B cell (primary cell): ENCODE results near the gene TECR. TPM values are rescaled to one million over a fixed set of nuclear protein-coding genes. Genes with fewer than 3 reads are reported as not detected.
A peak's percentile ranks its signal among the peaks of the same experiment; 100 is the strongest.

Source experiments
- ATAC-seq: fragments of 200-7000 bp; cut with Tn5 transposase; one replicate; pipeline ENCODE4 v1.10.0; 2021; ENCODE audit warnings: low read depth, mild to moderate bottlenecking, moderate number of reproducible peaks, moderate library complexity
- CTCF ChIA-PET: fragments of 350-600 bp; sonication (Branson Sonifier 250); formaldehyde crosslinking; loops from one replicate; lab custom pipeline; 2021; ENCODE audit warnings: antibody characterized with exemption, inconsistent platforms; lab: Charles Lee
- POLR2A ChIA-PET: fragments of 350-600 bp; sonication (Branson Sonifier 250); formaldehyde crosslinking; loops from one replicate; lab custom pipeline; 2021; ENCODE audit warnings: antibody characterized with exemption; lab: Charles Lee
- DNase-seq: peaks from one replicate; pipeline ENCODE4 v3.0.0; 2013
- H2AFZ ChIP-seq: 2 replicates; pipeline ENCODE4 v1.6.1; 2012; ENCODE audit warnings: mild to moderate bottlenecking, low read depth, low read length; ENCODE audit not compliant: insufficient read depth, poor library complexity, severe bottlenecking
- H3K27ac ChIP-seq, 2 donors: 1 replicate in 1 of 2; 2 replicates in 1 of 2; pipeline ENCODE4 v1.5.1; 2012 to 2013; ENCODE audit warnings: low read length in 2 of 2, mild to moderate bottlenecking in 2 of 2, moderate library complexity in 1 of 2
- H3K27me3 ChIP-seq, 4 experiments: fragments of 200-600 bp in 1 of 4; sonication (generic) in 1 of 4; replicated peaks in 1 of 4; 1 replicate in 2 of 4; 2 replicates in 2 of 4; pipeline versions ENCODE4 v1.6.1 to v1.7.0; 2013 to 2016; ENCODE audit warnings: low read length in 3 of 4, mild to moderate bottlenecking in 2 of 4, mixed read lengths in 1 of 4, moderate library complexity in 1 of 4; ENCODE audit not compliant: insufficient read depth in 4 of 4, control insufficient read depth in 3 of 4; ENCODE audit errors: control extremely low read depth in 1 of 4
- H3K36me3 ChIP-seq, 2 experiments: replicated peaks in 1 of 2; 1 replicate in 1 of 2; 2 replicates in 1 of 2; pipeline versions ENCODE4 v1.6.1 to v1.7.1; 2013; ENCODE audit warnings: low read length in 1 of 2; ENCODE audit not compliant: insufficient read depth in 2 of 2, control insufficient read depth in 1 of 2; ENCODE audit errors: control extremely low read depth in 1 of 2, extremely low read depth in 1 of 2
- H3K4me1 ChIP-seq, 2 donors: fragments of 200-600 bp in 1 of 2; sonication (generic) in 1 of 2; 1 replicate in 1 of 2; 2 replicates in 1 of 2; pipeline versions ENCODE4 v1.5.1 to v1.6.1; 2013 to 2017; ENCODE audit warnings: low read length in 2 of 2; ENCODE audit not compliant: control insufficient read depth in 2 of 2, insufficient read depth in 2 of 2
- H3K4me2 ChIP-seq: replicated peaks from 2 replicates; pipeline ENCODE3; 2012; ENCODE audit warnings: mild to moderate bottlenecking, low read depth, low read length; ENCODE audit not compliant: poor library complexity, severe bottlenecking
- H3K4me3 ChIP-seq, 5 experiments: fragments of 200-600 bp in 1 of 5; sonication (generic) in 1 of 5; 1 replicate in 3 of 5; 2 replicates in 2 of 5; pipeline versions ENCODE4 v1.5.1 to v1.7.0; 2011 to 2016; ENCODE audit warnings: low read length in 4 of 5, mild to moderate bottlenecking in 4 of 5, low read depth in 2 of 5, control low read depth in 1 of 5, moderate library complexity in 1 of 5; ENCODE audit not compliant: insufficient read depth in 1 of 5; ENCODE audit errors: control extremely low read depth in 1 of 5, extremely low read depth in 1 of 5
- H3K79me2 ChIP-seq: fragments of 200-600 bp; sonication (generic); one replicate; pipeline ENCODE4 v1.6.0; 2016; ENCODE audit warnings: low read length; ENCODE audit not compliant: control insufficient read depth, insufficient read depth
- H3K9ac ChIP-seq: fragments of 200-600 bp; sonication (generic); 2 replicates; pipeline ENCODE4 v1.6.1; 2017; ENCODE audit warnings: mild to moderate bottlenecking, low read length, moderate library complexity
- H3K9me3 ChIP-seq, 3 donors: one replicate each; pipeline versions ENCODE4 v1.6.1 to v1.7.1; 2013; ENCODE audit warnings: low read length in 2 of 3; ENCODE audit not compliant: control insufficient read depth in 2 of 3, insufficient read depth in 1 of 3; ENCODE audit errors: control extremely low read depth in 1 of 3
- H4K20me1 ChIP-seq: 2 replicates; pipeline ENCODE4 v1.6.0; 2012; ENCODE audit warnings: mild to moderate bottlenecking, low read length; ENCODE audit not compliant: insufficient read depth, control insufficient read depth, poor library complexity, severe bottlenecking
- H3K27ac Mint-ChIP-seq: one replicate; pipeline ENCODE4 v1.8.0; 2021; ENCODE audit warnings: mixed read lengths
- H3K27me3 Mint-ChIP-seq: one replicate; pipeline ENCODE4 v1.8.0; 2021; ENCODE audit warnings: mixed read lengths
- H3K4me1 Mint-ChIP-seq: one replicate; pipeline ENCODE4 v1.8.0; 2021; ENCODE audit warnings: mixed read lengths
- H3K4me3 Mint-ChIP-seq: one replicate; pipeline ENCODE4 v1.8.0; 2021; ENCODE audit warnings: mixed read lengths
- H3K9me3 Mint-ChIP-seq: one replicate; pipeline ENCODE4 v1.8.0; 2022; ENCODE audit warnings: mixed read lengths; ENCODE audit not compliant: insufficient read depth
- CTCF ChIP-seq: fragments of 200-600 bp; IDR thresholded peaks from one replicate; pipeline ENCODE4 v1.8.0; 2022; ENCODE audit warnings: antibody characterized with exemption, mild to moderate bottlenecking
- EZH2 ChIP-seq: IDR thresholded peaks from 2 replicates; pipeline ENCODE4 v1.6.1; 2012; ENCODE audit warnings: borderline replicate concordance, low read depth, mild to moderate bottlenecking, moderate library complexity, low read length; ENCODE audit not compliant: insufficient read depth, poor library complexity, severe bottlenecking
- whole genome bisulfite sequencing: methylation state at CpG from one replicate; pipeline ENCODE4 v1.1.5; 2013; ENCODE audit warnings: missing lambda C conversion rate; ENCODE audit not compliant: insufficient coverage; 5-methylcytosine and 5-hydroxymethylcytosine counted together
- intact Hi-C: fragments of 100-400 bp; cut with micrococcal nuclease; formaldehyde crosslinking; loops from one replicate; pipeline ENCODE4 v1.10.0; 2022
- polyA plus RNA-seq: library from polyadenylated mRNA; depleted of rRNA; stranded (reverse); fragments of >200 nt; gene quantifications from 2 replicates; pipeline ENCODE4 v1.2.3, GENCODE V29; 2012
- total RNA-seq, 2 donors: library from RNA; stranded (reverse); fragments of 120-200 nt in 1 of 2; gene quantifications; 1 replicate in 1 of 2; 2 replicates in 1 of 2; pipeline versions ENCODE4 v1.2.3 to v1.2.4, GENCODE V29; 2013 to 2022

TECR gene
- total and polyA plus RNA-seq, 2 donors (not counting 1 experiment from before 2014, with no cell fraction given), result 68.9 to 129 TPM

- POLR2A ChIA-PET, result interaction anchor here (0.5 to 1.8 kb wide), 13 partner anchors 11 to 1497 kb away, joined by 3 to 13 read pairs (median 4); partner anchors contain the start of gene GIPC1
- peak within 1 kb of the TSS; percentile 93 for H3K4me2 ChIP-seq
- Mint-ChIP-seq H3K4me3 (peak within 1 kb of the TSS; percentile 96), H3K4me1 (peaks cover 55% of the 10 kb centered on the region), H3K9me3 (no peaks in the 10 kb centered on the region), H3K27me3 (no peaks in the 10 kb centered on the region), H3K27ac (peak within 1 kb of the TSS; percentile 99)
- under 1% methylated on average over 75 of the region's 82 CpGs for WGBS
- peaks cover 43% of the 10 kb centered on the region for H4K20me1 ChIP-seq
- ATAC-seq (peak; percentile 52), DNase-seq (no peak)
- H3K9ac ChIP-seq, result peak within 1 kb of the TSS; percentile 98
- peak within 1 kb of the TSS; percentile 76 for H2AFZ ChIP-seq
- H3K9me3 ChIP-seq, result no peaks in the 10 kb centered on the region
- H3K4me1 ChIP-seq, result peaks cover 44 to 48% of the 10 kb centered on the region in 2 donors
- H3K27ac ChIP-seq, result peak within 1 kb of the TSS; percentile 93 to 95
- peak within 1 kb of the TSS; percentile 88 to 98 (median 94) for H3K4me3 ChIP-seq
- TF ChIP-seq EZH2, result no peak
- TF ChIP-seq CTCF, result no peak
- CTCF ChIA-PET, result interaction anchor here (0.6 to 1.9 kb wide), 10 partner anchors 9 to 381 kb away, joined by 3 to 6 read pairs (median 3); partner anchors contain the start of genes ASF1B and NDUFB7
- H3K36me3 ChIP-seq, result peaks cover 0 to 25% of the 10 kb centered on the region in 2 experiments
- intact Hi-C loops, result loop anchor here (1.0 kb wide), 5 partner anchors 11 to 381 kb away; partner anchors contain the start of genes DDX39A, GIPC1, NDUFB7 and TECR
- H3K27me3 ChIP-seq, result no peaks in the 10 kb centered on the region
- H3K79me2 ChIP-seq, result peaks cover 21% of the 10 kb centered on the region
Observed at GRCh38 chr19:14517840-14518505, 11.4 kb upstream of the TECR start, which contains the start of gene DNAJB1. Gene DNAJB1 (minus strand): TSS chr19:14518397. CDS start chr19:14518349, 48 bp downstream.
